GM20431 (cell line): ENCODE data around the gene STK32B.

ENCODE experiments used
- in situ Hi-C: fragments of 300-500 bp; cut with MseI, MboI; formaldehyde crosslinking; loops from one replicate; pipeline ENCODE4 v1.15.0; 2020; ENCODE audit warnings: low sequenced_read_pairs; ENCODE audit not compliant: unreplicated experiment

STK32B gene

GRCh38 chr4:5455003-5455585, 403.8 kb downstream of the STK32B start:
- in situ Hi-C loops, result no loop called here

- in situ Hi-C loops, result no loop called here
Observed at GRCh38 chr4:5456296-5456845, 405.1 kb downstream of the STK32B start.

DNA sequence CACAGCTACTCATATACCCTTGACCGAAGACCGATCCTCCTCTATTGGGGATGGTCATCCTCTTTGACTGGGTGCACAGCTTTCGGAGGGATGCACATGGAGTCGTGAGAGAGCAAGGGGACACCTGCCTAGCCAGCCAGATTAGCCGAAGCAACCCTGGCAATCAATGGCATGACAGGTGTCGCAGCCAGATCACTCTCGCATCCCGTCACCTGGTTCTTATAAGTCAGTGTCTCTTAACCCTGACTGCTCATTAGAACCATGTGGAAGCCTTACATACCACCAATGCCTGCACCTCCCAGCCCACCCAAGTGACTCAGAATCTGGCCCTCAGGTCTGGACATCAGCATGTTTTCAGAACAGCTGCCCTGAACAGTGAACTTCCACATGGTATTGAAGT, 407.4 kb downstream of the STK32B start:
- in situ Hi-C loops, result no loop called here

DNA sequence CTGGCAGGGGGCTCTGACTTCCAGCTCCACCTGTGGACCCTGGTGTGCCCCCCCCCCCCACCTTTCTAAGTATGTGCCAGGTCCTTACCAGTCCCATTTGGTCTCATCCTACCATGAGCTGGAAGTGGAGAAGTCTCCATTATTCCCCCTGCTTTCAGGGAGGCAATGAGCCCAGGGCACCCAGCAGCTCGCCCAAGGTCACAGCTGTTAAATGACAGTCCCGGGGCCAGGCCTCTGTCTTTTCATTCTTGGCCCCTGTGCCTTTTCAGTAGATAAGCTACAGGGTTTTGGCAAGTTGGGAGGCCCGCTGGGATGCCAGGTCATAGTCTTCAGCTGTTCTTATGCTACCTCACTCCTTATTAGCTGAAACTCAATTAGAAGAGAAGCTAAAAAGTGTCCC, 408.0 kb downstream of the STK32B start:
- in situ Hi-C loops, result no loop called here

DNA sequence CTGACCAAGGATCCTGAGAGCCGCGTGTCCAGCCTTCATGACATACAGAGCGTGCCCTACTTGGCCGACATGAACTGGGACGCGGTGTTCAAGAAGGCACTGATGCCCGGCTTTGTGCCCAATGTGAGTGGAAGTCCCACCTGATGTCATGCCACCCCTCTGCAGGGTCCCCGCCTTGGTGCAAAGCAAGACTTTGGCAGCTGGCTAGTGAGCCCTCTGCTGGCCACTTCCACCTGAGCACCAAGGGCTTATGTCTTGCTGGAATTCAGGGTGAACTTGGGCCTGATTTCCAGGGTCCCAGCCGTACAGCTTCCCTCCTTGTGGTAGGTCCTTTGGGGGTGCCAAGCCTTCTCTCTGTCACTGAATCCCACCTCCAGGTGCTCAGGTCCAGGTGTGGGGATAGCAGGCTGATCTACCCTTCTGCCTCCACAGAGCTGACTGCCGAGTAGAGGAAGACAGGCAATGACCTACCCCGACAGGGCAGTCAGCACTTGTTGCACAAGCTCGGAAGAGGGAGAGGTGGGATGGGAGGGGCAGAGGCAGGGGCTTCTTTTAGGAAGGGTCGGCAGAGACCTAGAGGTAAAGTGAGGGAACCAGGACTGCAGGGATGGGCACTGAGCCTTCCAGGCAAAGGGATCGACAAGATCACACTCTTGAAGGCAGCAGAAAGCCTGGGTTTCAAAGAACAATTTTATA, 409.0 kb downstream of the STK32B start:
- in situ Hi-C loops, result no loop called here

GRCh38 chr4:5461477-5461876, 410.2 kb downstream of the STK32B start:
- in situ Hi-C loops, result no loop called here

- in situ Hi-C loops, result no loop called here
Observed at GRCh38 chr4:5462254-5462835, 411.1 kb downstream of the STK32B start.

GRCh38 chr4:5462896-5463295, 411.6 kb downstream of the STK32B start:
- in situ Hi-C loops, result no loop called here

DNA sequence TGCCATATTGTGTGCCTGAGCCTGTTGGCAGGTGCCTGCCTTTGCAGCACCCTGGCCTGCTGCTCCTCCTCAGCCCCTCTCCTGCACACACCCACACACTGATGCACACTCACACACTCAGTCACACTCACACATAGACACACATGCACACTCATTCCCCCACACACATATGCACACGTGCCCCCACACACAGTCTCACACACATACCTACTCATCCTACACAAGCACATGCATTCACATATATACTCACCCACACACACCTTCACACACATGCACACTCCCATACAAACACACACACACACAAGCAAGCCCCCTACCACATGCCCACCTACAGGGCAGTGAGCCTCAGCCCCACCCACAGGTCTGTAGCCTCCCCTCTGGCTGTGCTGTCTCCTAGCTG, 412.1 kb downstream of the STK32B start:
- in situ Hi-C loops, result no loop called here

DNA sequence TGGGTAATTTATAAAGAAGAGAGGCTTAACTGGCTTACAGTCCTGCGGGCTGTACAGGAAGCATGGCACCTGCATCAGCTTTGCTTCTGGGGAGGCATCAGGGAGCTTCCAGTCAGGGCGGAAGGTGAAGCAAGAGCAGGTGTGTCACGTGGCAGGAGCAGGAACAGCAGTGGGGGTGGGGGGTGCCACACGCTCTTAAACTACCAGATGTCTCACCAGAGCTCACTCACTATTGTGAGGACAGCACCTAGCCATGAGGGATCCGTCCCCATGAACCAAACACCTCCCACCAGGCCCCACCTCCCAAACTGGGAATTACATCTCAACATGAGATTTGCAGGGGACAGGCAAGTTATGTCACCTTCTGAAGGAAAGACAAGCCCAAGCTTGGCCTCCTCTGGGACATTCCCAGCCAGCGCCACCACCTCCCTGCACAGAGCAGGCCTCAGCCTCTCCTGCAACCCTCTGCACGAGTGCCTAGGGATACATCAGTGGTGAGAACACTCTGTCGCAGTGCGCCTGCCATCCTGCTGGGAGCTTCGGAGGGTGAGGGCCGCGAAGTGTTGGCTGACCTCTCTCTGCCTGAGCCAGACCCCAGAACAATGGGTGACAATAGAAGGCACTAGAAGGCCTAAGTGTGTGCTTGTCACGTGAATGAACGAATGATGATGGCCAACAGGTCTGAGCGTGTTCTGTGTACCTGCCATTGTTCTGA, 412.8 kb downstream of the STK32B start:
- in situ Hi-C loops, result no loop called here

- in situ Hi-C loops, result no loop called here
Observed at GRCh38 chr4:5465529-5465928, 414.2 kb downstream of the STK32B start.

DNA sequence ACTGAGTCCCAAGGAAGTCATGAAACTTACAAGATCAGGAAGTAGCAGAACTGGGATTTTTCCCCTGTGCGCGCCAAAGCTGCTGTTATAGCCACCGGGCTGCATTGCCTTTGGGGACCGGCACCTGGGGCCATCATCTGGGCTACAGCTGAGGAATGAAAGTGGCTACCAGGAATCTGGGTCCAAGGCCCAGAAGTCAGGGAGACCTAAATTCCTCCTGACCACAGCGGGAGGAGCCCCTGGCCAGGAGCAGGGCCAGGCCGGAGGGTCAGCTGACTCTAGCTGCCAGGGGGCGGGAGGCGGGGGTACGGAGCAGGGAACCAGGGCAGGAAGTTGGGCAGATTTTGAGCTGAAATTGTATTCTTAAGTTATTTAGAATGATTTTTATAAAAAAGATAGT, 414.7 kb downstream of the STK32B start:
- in situ Hi-C loops, result no loop called here

- in situ Hi-C loops, result no loop called here
Observed at GRCh38 chr4:5467111-5467510, 415.8 kb downstream of the STK32B start.

GRCh38 chr4:5469151-5469775, 418.0 kb downstream of the STK32B start:
- in situ Hi-C loops, result no loop called here

DNA sequence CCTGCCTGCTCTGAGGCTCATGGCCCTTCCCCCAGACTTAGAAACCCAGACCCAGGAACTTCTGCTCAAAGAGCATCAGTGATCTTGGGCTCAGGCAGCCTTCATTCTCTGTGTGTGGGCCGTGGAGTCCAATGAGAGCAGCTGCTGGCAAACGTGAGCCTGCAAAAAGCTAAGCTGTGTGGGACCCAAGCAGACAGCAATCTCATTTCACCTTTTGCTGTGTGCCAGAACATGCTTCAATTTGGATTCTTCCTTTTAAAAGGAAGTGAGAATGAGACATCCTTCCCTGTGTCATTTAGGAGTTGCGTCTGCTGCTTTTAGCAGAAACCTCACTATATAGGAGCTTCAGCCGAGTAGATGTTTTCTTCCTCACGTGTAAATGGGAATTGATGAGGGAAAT, 418.6 kb downstream of the STK32B start:
- in situ Hi-C loops, result no loop called here

- in situ Hi-C loops, result no loop called here
Observed at GRCh38 chr4:5470318-5471198, 419.3 kb downstream of the STK32B start.

DNA sequence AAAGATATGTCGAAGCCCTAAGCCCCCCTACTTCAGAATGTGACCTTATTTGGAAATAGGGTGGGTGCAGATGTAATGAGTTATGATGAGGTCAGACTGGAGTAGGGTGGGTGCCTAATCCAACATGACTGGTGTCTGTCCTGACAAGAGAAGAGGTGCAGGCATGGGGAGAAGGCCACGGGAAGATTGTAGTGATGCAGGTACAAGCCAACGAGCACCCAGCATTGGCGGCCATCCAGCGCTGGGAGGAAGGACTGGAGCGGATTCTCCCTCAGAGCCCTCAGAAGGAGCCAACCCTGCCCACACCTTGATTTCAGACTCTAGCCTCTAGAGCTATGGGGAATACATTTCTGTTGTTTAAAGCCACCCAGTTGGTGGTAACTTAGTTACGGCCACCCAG, 419.9 kb downstream of the STK32B start:
- in situ Hi-C loops, result no loop called here

- in situ Hi-C loops, result no loop called here
Observed at GRCh38 chr4:5471691-5472090, 420.4 kb downstream of the STK32B start.

DNA sequence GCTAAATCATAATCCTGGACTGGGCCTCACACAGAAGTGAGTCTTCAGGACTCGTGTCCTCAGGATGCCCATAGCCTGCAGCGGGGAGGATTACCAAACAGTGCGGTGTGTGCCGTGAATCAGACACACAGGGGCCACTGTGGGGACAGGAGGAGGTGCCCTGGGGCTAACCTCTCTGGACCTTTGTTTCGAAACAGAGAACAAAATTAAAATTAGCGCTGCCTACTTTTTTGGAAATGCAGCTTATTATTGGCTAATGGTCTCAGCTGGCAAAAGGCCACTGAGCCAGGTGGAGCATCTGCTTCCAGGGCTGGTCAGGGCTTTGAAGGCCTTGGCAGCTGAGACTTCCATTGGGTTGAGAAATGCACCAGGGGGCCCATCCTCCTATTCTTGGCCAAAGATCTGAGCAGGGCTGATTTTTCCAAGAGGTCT, 420.9 kb downstream of the STK32B start:
- in situ Hi-C loops, result no loop called here
